IPS-NIHi7 (cell line): ENCODE data around the gene MAPKAP1.
A peak's percentile ranks its signal among the peaks of the same experiment; 100 is the strongest.

Source experiments
- DNase-seq: peaks from one replicate; pipeline ENCODE4 v3.0.0; 2012; ENCODE audit warnings: mixed read lengths; ENCODE audit errors: extremely low spot score

Gene MAPKAP1

GRCh38 chr9:125706651-125707471 is at the start of gene MAPKAP1:
TSS of gene MAPKAP1 (minus strand) at chr9:125707208. CDS start at chr9:125672574, 34,634 bp downstream.
- DNase-seq = peak; percentile 98

- DNase-seq = no peak
Observed at GRCh38 chr9:125756518-125756917, 49.5 kb upstream of the MAPKAP1 start.

GRCh38 chr9:125755340-125755739 is 48.3 kb upstream of the MAPKAP1 start:
- DNase-seq = no peak

GRCh38 chr9:125754096-125754495 is 47.1 kb upstream of the MAPKAP1 start:
- DNase-seq = no peak

GRCh38 chr9:125752070-125752628 is 45.1 kb upstream of the MAPKAP1 start:
- DNase-seq = no peak

GRCh38 chr9:125750627-125751011 is 43.6 kb upstream of the MAPKAP1 start:
- peak; percentile 26 for DNase-seq

GRCh38 chr9:125749951-125750626 is 43.1 kb upstream of the MAPKAP1 start:
- DNase-seq = no peak

- DNase-seq = no peak
Observed at GRCh38 chr9:125749287-125749935, 42.4 kb upstream of the MAPKAP1 start.

- peak; percentile 17 for DNase-seq
Observed at GRCh38 chr9:125748446-125749099, 41.6 kb upstream of the MAPKAP1 start.

- peak; percentile 32 for DNase-seq
Observed at GRCh38 chr9:125747765-125748445, 40.9 kb upstream of the MAPKAP1 start.

GRCh38 chr9:125747053-125747764 is 40.2 kb upstream of the MAPKAP1 start, which contains the start of gene PBX3:
TSS of gene PBX3 (plus strand) at chr9:125747373.
- DNase-seq = peak; percentile 38

GRCh38 chr9:125746774-125747052 is 39.7 kb upstream of the MAPKAP1 start:
- no peak for DNase-seq

GRCh38 chr9:125746017-125746773 is 39.2 kb upstream of the MAPKAP1 start:
- peak; percentile 96 for DNase-seq

- no peak for DNase-seq
Observed at GRCh38 chr9:125745682-125746016, 38.6 kb upstream of the MAPKAP1 start.

GRCh38 chr9:125745018-125745417 is 38.0 kb upstream of the MAPKAP1 start:
- DNase-seq = no peak

GRCh38 chr9:125744616-125745015 is 37.6 kb upstream of the MAPKAP1 start:
- no peak for DNase-seq

- no peak for DNase-seq
Observed at GRCh38 chr9:125743682-125744428, 36.8 kb upstream of the MAPKAP1 start.

- DNase-seq = no peak
Observed at GRCh38 chr9:125742657-125743056, 35.6 kb upstream of the MAPKAP1 start.

- DNase-seq = no peak
Observed at GRCh38 chr9:125739436-125739835, 32.4 kb upstream of the MAPKAP1 start.
